NCI-H1417 treated with DMSO at 0.1 percent for 48 hours (cell line): Measurements from ENCODE around the gene NUDT6.
"Not testable (repeated sequence)": the region's sequence is repeated elsewhere in the genome, so short reads cannot be mapped to it uniquely, and the experiment has no call there.

Experiments used
- DNase-seq: peaks from one replicate; lab custom pipeline; 2025; lab: John Stamatoyannopoulos, UW

NUDT6 gene

DNA sequence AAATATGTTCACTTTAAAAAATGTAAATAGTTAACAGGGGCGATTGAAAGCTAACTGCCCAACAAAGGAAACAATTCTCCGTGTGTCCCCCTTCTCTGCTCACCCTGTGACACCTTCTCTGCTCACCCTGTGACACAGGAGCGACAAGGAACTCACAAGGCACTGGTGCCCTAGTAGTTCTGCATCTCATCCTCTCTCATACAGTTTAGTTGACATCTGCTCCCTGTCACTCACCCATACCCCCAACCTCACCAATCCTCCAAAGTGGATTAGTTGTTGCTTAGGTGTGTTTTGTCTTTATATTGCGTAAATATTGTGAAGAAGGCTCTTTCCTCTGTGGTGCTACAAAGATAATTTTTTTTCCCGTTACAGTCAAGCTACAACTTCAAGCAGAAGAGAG, 46.4 kb downstream of the NUDT6 start:
- DNase-seq = no peak

DNA sequence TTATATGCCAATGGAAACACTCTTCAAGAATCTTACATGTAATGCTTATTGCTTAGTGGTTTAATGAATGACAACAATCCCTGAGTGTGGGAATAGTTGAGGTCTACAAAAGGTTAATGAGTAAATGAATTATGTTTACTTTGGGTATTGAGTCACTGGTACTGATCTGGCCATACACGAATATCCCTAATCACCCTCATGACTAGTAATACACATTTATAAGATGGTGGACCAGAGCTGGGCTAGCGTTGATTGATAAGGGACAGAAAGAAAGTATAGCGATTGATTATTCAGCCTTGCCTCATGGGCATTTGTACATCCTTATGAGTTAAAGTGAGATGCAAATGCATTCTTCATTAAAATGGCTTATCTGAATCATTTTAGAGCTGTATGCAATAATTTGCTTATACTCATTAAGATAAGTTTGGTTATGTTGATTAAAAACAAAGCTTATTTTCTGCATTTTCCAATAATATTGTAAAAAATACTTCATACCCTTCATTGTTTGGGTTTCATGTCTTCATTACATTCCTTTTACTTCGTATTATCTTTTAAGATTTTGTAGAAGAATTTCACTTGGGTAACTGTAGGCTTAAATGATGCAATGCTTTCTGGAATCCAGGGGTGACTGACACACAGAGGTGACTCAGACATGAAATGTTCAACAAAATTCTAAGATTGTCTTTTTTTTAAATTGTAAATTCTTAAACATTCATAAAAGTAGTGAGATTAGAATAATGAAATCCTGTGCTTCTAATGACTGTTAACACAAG, 48.4 kb downstream of the NUDT6 start:
- no peak for DNase-seq

DNA sequence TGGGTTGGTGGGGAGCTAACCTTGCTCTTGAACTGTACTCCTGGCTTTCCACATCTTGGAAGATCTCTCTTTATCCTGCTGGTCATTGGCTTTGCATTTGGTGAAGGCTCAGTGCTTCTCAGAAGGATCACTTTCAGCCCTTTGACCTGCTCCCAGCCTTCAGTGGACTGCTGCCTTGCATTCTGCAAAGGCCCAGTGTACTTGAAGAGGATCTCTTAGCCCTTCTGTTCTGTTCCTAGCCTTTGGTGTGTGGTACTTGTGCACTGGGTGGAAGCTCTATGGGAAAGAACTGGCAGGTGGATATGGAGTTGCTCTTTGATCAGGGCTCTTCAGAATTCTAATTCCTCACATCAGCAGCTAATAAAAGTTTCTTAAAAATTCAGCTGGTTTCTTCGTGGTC, 49.3 kb downstream of the NUDT6 start:
- no peak for DNase-seq

DNA sequence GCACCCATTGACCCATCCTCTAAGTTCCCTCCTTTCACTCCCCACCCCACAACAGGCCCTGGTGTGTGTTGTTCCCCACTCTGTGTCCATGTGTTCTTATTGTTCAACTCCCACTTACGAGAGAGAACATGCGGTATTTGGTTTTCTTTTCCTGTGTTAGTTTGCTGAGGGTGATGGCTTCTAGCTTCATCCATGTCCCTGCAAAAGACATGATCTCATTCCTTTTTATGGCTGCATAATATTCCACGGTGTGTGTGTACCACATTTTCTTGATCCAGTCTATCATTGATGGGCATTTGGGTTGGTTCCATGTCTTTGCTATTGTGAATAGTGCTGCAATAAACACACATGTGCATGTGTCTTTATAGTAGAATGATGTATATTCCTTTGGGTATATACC, 54.2 kb downstream of the NUDT6 start:
- DNase-seq = not testable (repeated sequence)

DNA sequence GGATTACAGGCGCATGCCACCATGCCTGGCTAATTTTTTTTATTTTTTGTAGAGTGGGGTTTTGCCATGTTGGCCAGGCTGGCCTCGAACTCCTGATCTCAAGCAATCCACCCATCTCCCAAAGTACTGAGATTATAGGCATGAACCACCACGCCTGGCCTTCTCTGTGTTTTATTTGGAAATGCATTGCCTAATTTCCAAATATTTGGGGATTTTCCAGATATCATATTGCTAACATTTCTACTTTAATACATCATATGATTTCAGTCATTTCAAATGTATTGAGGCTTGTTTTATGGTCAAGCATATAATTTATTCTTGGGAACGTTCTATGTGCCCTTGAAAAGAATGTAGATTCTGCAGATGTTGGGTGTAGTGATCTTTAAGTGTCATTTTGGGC, 57.0 kb downstream of the NUDT6 start:
- no peak for DNase-seq

DNA sequence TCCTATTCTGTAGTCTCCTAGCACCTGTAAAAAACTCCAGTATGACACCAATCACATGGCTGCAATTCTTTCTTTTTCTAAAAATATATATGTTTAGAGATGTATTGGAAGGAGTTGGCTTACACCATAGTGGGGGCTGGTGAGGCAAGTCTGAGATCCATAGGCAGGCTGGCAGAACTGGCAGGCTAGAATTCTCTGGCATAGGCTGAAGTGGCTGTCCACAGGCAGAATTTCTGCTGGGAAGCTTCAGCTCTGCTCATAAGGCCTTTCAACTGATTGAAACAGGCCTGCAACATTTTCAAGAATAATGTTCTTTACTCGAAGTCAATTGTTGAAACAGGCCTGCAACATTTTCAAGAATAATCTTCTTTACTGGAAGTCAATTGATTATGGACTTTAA, 58.8 kb downstream of the NUDT6 start:
- DNase-seq = no peak

DNA sequence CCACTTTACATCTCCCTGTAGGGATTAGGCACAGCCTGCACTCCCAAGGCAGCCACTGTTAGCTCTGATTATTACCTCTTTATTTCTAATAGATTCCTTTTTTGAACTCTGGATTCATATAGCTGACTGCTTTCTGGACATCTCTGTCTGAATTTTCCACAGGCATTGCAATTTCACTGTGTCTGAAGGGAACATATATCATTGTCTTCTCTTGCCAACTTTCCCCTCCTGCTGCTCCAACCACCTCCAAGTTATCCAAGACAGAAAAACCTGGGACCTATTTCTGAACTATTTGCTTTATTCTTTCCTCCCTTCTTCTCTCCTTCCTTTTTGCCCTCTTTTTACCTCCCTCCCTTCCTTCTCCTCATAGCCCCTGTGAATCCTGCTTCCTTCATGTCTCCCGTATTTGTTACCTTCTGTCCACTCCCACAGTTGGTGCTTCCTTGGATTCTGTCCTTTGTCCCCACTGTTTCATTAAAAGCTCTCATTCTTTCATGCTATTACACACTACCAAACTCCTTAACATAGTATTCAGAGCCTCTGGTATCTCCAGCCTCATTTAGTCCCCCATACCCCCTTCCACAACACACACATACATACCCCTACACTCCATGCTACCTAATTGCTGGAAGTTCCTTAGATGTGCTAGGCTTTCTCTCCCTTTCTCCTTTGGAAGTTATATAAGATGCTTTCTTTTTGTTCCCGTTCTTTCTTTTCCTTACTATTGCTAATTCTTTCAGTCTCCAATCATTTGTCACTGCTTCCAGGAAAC, 61.0 kb downstream of the NUDT6 start:
- no peak for DNase-seq

DNA sequence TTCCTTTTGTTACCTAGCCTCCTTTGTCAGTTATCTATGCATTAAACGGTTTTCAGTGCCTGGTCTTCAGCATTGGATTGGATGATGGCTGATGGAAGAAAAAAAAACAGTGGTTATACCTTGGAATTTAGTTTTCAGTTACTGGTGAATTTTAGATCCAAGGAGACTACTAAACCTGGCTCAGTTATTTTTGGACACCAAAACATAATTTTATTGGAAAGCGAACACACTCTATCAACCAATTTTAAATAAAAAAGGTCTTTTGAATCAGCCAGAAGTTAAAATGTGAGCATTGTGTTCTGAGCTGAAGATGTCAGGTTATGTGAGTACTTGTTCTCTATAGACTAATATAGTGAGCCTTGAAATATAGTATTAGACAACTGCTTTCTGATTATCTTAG, 63.7 kb downstream of the NUDT6 start:
- no peak for DNase-seq

DNA sequence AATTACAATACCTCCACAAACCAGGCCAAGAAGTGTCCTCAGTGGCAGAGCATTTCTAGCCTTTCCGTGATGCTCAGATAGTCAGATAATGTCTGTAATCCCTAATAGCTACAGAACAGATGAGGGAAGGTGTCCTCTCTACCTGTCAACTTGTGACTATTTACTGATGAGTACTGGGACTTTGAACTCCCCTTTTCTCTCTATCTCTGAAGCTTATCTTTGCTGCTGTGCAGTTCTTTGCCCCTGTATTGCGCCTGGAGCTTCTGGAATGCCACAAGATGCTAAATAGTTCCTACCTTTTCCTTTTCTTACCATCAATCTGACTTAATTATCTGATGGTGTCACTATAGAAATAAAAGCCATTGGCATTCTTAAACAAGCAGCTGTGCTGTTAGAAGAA, 65.2 kb downstream of the NUDT6 start:
- DNase-seq = no peak

DNA sequence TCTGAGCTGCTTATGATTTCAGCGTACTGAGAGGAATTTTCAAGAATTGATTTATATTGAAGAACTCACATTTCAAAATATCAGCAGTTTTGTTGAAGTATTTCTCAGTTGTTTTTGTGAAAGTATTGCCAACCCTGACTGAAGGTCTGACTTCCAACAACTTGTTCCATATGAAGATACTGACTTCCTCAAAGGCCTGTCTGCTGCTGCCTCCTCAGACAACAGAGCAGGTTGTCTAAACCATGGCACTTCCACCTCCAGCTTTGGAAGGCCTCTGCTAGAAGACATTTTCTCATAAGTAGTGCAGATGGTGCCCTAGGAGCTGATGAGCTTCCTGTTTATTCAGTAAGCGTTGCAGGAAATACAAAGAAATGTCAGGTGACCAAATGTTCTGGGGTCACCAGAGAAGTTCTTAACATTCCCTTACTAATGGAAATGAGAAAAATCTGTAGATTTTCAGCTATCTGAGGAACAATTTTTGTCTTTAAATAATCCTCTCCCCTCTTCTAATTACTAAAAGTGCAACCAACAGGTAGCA, 67.0 kb downstream of the NUDT6 start:
- no peak for DNase-seq

DNA sequence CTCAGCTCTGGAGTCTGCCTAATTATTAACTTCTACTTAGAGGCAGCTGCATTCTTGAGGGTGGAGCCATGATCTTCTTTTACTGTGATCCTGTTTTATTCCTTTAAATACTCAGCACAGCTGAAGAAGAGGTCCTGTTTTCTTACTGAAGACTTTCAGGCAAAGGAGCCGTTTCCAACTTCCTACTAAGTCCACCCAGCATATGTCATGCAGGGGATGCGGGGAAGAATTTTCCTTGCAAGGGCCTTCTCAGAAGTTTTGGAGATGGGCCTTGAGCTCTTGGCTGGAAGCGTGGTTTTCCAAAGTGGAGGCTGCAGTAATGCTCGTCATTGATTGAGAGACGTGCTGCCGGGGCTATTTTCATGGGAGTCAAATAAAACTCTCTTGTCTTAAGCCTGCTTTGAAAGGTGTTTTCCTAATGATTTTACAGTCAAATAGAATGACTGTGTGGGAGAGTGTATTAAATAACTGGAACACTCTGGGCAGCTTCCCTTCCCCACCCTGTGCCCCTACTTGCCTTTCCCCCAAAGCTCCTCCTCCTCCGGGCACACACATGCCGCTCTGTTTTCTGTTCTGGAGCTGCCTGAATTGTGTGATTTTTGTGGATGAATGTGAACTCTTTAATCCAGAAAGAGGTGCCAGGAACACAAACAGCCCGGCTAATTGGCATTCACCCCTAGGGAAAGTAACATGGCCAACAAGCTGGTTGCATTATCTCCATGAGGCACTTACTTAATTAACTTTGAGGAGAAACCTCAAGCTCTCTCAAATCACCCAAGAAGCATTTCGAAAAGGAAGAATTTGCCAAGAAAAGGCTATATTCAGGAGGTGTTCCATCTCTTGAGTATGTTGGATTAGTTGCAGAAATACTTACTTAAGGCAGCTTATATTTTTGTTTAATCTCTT, 67.7 kb downstream of the NUDT6 start:
- no peak for DNase-seq

DNA sequence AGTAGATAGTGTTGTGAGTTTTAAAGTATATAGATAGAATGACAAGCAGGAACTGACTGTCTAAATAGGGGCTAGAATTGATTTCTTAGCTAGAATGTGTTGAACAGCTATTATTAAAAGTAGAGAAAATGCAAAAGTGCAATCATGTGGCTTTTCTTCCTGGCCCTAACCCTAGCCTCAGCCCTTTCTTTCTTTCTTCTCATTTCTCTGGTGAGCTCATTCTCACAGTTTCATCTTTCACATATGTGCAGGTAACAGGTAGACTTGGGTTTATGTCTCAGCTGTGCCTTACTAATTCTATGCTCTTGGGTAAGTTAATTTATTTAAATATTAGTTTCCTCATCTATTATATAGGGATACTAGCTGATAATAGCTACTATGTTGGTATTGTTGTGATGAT, 70.8 kb downstream of the NUDT6 start:
- DNase-seq = no peak

DNA sequence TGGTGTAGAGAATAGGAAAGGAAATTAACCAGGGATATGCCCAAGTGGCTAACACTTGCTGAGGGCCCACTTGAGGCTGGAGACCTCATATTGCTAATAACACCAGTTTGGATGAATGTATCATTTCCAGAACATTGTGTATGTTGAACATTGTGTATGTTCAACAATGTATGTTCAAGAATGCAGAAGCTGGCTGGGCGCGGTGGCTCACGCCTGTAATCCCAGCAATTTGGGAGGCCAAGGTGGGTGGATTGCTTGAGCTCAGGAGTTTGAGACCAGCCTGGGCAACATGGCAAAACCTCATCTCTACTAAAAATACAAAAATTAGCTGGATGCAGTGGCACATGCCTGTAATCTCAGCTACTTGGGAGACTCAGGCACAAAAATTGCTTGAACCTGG, 72.6 kb downstream of the NUDT6 start:
- DNase-seq = not testable (repeated sequence)

DNA sequence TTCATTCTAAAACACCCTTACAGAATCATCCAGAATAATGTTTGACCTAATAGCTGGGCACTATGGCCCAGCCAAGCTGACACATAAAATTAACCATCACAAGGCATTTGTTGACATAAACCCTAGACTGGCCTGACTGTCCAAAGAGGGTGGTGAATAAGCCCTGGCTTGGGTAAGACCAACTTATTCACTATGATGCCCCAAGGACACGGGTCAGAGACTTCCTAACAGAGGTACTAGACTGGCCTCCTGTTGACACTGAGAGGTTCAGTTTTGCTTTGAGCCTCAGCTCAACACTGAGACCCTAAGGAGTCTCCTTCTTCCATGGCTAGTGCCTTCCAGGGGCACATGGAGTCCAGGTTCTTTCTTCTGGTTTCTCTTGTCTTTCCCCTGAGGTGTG, 74.5 kb downstream of the NUDT6 start:
- no peak for DNase-seq

DNA sequence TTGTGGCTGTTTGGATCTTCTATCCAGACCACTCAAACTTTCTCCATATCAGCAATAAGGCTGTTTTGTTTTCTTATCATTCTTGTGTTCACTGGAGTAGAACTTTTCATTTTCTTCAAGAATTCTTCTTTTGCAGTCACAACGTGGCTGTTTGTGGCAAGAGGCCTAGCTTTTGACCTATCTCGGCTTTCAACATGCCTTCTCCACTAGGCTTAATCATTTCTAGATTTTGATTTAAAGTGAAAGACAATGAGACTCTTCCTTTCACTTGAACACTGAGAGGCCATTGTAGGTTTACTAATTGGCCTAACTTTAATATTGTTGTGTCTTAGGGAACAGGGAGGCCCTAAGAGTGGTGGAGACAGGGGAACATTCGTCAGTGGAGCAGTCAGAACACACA, 76.6 kb downstream of the NUDT6 start:
- DNase-seq = no peak

DNA sequence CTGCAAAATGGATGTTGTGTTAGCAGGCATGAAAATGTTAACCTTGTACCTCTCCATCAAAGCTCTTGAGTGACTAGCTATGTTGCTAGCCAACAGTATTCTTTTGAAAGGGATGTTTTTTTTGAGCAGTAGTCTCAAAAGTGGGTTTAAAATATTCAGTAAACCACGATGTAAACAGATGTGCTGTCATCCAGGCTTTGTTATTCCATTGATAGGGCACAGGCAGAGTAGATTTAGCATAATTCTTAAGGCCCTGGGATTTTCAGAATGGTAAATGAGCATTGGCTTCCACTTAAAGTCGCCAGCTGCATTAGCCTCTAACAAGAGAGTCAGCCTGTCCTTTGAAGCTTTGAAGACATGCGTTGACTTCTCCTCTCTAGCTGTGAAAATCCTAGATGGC, 77.3 kb downstream of the NUDT6 start:
- no peak for DNase-seq

DNA sequence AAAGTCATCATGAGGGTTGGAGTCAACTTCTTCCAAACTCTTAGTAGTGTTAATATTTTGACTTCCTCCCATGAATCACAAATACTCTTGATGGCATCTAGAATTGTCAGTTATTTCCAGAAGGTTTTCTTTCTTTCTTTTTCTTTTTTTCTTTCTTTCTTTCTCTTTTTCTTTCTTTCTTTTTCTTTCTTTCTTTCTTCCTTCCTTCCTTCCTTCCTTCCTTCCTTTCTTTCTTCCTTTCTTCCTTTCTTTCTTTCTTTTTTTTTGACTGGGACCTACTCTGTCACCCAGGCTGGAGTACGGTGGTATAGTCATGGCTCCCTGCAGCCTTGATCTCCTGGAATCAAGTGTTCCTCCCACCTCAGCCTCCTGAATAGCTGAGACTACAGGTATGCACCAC, 78.0 kb downstream of the NUDT6 start:
- not testable (repeated sequence) for DNase-seq

DNA sequence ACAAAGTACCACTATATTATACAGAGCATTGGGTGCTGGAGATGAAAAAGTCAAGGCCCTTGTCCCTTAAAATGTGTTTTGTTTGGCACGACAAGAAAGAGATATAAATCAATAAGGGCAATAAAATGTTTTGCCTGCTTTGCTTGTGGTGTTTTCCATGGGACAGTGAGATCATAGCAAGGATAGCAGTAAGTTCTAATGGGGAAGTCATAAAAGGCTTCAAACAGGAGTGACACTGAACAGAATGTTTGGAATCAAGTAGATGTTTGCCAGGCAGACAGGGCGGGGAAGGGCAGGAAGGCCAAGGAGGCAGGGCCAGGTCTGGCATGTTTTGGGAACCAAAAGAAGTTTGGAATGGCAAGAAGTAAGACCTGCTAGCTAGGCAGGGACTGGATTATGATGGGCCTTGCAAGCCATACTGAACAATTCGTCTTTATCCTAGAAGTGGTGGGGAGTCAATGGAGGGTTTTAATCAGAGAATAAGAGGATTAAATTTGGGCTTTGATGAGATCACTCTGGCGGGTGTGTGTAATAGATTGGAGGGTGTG, 79.3 kb downstream of the NUDT6 start:
- no peak for DNase-seq
